ENCODE data around the gene MAGIX. TPM values are rescaled to one million over a fixed set of nuclear protein-coding genes. Genes with fewer than 3 reads are reported as not detected.

Gene MAGIX
- total RNA-seq, 2 experiments from 2014 or later, result 0.89 to 0.93 TPM

- peaks cover 22% of the 10 kb centered on the region for H3K4me1 ChIP-seq (ENCODE audit: insufficient read depth, low read length)
- ChIA-PET CTCF (interaction anchor here (0.5 to 1.6 kb wide), 8 partner anchors 9 to 115 kb away, joined by 3 to 6 read pairs (median 4); no protein-coding TSS in a partner anchor), POLR2A (interaction anchor here (1.0 to 4.8 kb wide), 3 partner anchors 27 to 81 kb away, joined by 4 to 50 read pairs (median 22); no protein-coding TSS in a partner anchor)
- no peaks in the 10 kb centered on the region for H3K9me3 ChIP-seq (ENCODE audit: control insufficient read depth in 1 of 2, insufficient read depth in 1 of 2, low read length in 2 of 2)
- Mint-ChIP-seq H3K36me3 (ENCODE audit: low read depth) (no peaks in the 10 kb centered on the region), H3K4me1 (ENCODE audit: low read depth) (peaks cover 28% of the 10 kb centered on the region), H3K27me3 (no peaks in the 10 kb centered on the region), H3K9me3 (no peaks in the 10 kb centered on the region), H3K27ac (peak overlapping the region; percentile 27), H3K4me3 (peak overlapping the region; percentile 66)
- H3K27me3 ChIP-seq (ENCODE audit: control insufficient read depth in 1 of 2, insufficient read depth in 2 of 2, low read length in 2 of 2), result no peaks in the 10 kb centered on the region
- H3K27ac ChIP-seq (ENCODE audit: low read depth in 1 of 2, low read length in 2 of 2), result no peak overlapping the region
- no peak for ATAC-seq (ENCODE audit: poor library complexity)
- peak in 5 of 14 experiments; percentile 19 to 58 (median 52) for DNase-seq
- H3K36me3 ChIP-seq (ENCODE audit: insufficient read depth, low read length), result no peaks in the 10 kb centered on the region
- TF ChIP-seq CTCF (IDR thresholded peaks at IDR 0.05), result peak; percentile 51
- intact Hi-C loops (cut with DNase I, micrococcal nuclease), result loop anchor here in 1 of 2 experiments (2.0 to 5.0 kb wide), 3 partner anchors 39 to 559 kb away; partner anchors contain the start of gene CACNA1F
- H3K4me3 ChIP-seq (ENCODE audit: low read length), result no peak overlapping the region
These were observed 30.3 kb downstream of the MAGIX start for GRCh38 chrX:49192722-49193328.

- H3K27me3 ChIP-seq (ENCODE audit: control insufficient read depth in 1 of 2, insufficient read depth in 2 of 2, low read length in 2 of 2), result no peaks in the 10 kb centered on the region
- Mint-ChIP-seq H3K36me3 (ENCODE audit: low read depth) (no peaks in the 10 kb centered on the region), H3K9me3 (no peaks in the 10 kb centered on the region), H3K27ac (peak overlapping the region; percentile 27), H3K4me3 (peak overlapping the region; percentile 64), H3K4me1 (ENCODE audit: low read depth) (peaks cover 35% of the 10 kb centered on the region), H3K27me3 (no peaks in the 10 kb centered on the region)
- POLR2A ChIA-PET, result interaction anchor here (4.8 kb wide), 1 partner anchor 27 kb away, joined by 50 read pairs; no protein-coding TSS in a partner anchor
- no peak for ATAC-seq (ENCODE audit: poor library complexity)
- H3K27ac ChIP-seq (ENCODE audit: low read depth in 1 of 2, low read length in 2 of 2), result no peak overlapping the region
- TF ChIP-seq CTCF (IDR thresholded peaks at IDR 0.05), result no peak
- no peaks in the 10 kb centered on the region for H3K9me3 ChIP-seq (ENCODE audit: control insufficient read depth in 1 of 2, insufficient read depth in 1 of 2, low read length in 2 of 2)
- CTCF ChIA-PET, result interaction anchor here (1.2 to 1.6 kb wide), 2 partner anchors 8 to 14 kb away, joined by 3 to 6 read pairs; no protein-coding TSS in a partner anchor
- no peaks in the 10 kb centered on the region for H3K36me3 ChIP-seq (ENCODE audit: insufficient read depth, low read length)
- peaks cover 22% of the 10 kb centered on the region for H3K4me1 ChIP-seq (ENCODE audit: insufficient read depth, low read length)
- DNase-seq, result peak in 1 of 14 experiments; percentile 19
- intact Hi-C loops (cut with DNase I, micrococcal nuclease), result loop anchor here in 1 of 2 experiments (2.0 to 5.0 kb wide), 3 partner anchors 39 to 559 kb away; partner anchors contain the start of gene CACNA1F
- H3K4me3 ChIP-seq (ENCODE audit: low read length), result no peak overlapping the region
These were observed 31.0 kb downstream of the MAGIX start for GRCh38 chrX:49193542-49193964.

GRCh38 chrX:49197543-49198087 lies 35.1 kb downstream of the MAGIX start:
- intact Hi-C loops (cut with DNase I, micrococcal nuclease), result no loop called here

More at GRCh38 chrX:49197543-49198087, 35.1 kb downstream of the MAGIX start:
- Histone ChIP-seq H3K9me3 (ENCODE audit: control insufficient read depth in 1 of 2, insufficient read depth in 1 of 2, low read length in 2 of 2) (no peaks in the 10 kb centered on the region), H3K27me3 (ENCODE audit: control insufficient read depth in 1 of 2, insufficient read depth in 2 of 2, low read length in 2 of 2) (peaks cover 0 to 3% of the 10 kb centered on the region in 2 experiments), H3K27ac (ENCODE audit: low read depth in 1 of 2, low read length in 2 of 2) (no peak overlapping the region), H3K4me3 (ENCODE audit: low read length) (no peak overlapping the region), H3K4me1 (ENCODE audit: insufficient read depth, low read length) (peaks cover 34% of the 10 kb centered on the region), H3K36me3 (ENCODE audit: insufficient read depth, low read length) (no peaks in the 10 kb centered on the region)
- no peak for TF ChIP-seq CTCF (IDR thresholded peaks at IDR 0.05)
- no peak for DNase-seq
- H3K9me3 Mint-ChIP-seq, result no peaks in the 10 kb centered on the region
- ChIA-PET POLR2A (interaction anchor here (0.6 kb wide), 1 partner anchor 658 kb away, joined by 3 read pairs; no protein-coding TSS in a partner anchor), CTCF (no interaction called here)
- no peak overlapping the region for H3K4me3 Mint-ChIP-seq
- no peak overlapping the region for H3K27ac Mint-ChIP-seq
- no peaks in the 10 kb centered on the region for H3K27me3 Mint-ChIP-seq
- H3K36me3 Mint-ChIP-seq (ENCODE audit: low read depth), result no peaks in the 10 kb centered on the region
- H3K4me1 Mint-ChIP-seq (ENCODE audit: low read depth), result peaks cover 27% of the 10 kb centered on the region
- no peak for ATAC-seq (ENCODE audit: poor library complexity)

Measured in CD4-positive, alpha-beta T cell (primary cell).